ENCODE data around the gene TMOD1. TPM values are rescaled to one million over a fixed set of nuclear protein-coding genes. Genes with fewer than 3 reads are reported as not detected.
"Not testable (repeated sequence)": the region's sequence is repeated elsewhere in the genome, so short reads cannot be mapped to it uniquely, and the experiment has no call there.

TMOD1 gene
- 1 to 10 TPM; 3.9 TPM for total RNA-seq
- 7.8 TPM for polyA plus RNA-seq (ENCODE audit: insufficient read depth, low read depth, low replicate concordance)
- long read RNA-seq, donor 1, partial matches to known transcripts = 76 of 76 reads
- long read RNA-seq, donor 1, other reads (novel, unspliced or antisense) = 0 of 76 reads
- long read RNA-seq, donor 2 = 0 reads

GRCh38 chr9:97501177-97501971 lies at the start of gene TMOD1:
Gene TMOD1 (plus strand): TSS chr9:97501666. CDS start chr9:97524189, 22,523 bp downstream.
- Histone ChIP-seq H3K27me3 (no peaks in the 10 kb centered on the region), H3K4me1 (peaks cover 9% of the 10 kb centered on the region), H3K27ac (peak within 1 kb of the TSS; percentile 31 to 66), H3K9me3 (no peaks in the 10 kb centered on the region), H3K36me3 (ENCODE audit: low read depth, missing control alignments) (no peaks in the 10 kb centered on the region), H3K4me3 (peak within 1 kb of the TSS; percentile 69 to 81)
- DNase-seq = peak; percentile 56
- TF ChIP-seq CTCF (IDR thresholded peaks at IDR 0.05) (peak in 1 of 3 experiments; percentile 13), POLR2A (IDR thresholded peaks at IDR 0.05) (no peak)
- intact Hi-C loops (cut with DNase I; ENCODE audit: low total_unique reads) = loop anchor here (10.0 kb wide), 1 partner anchor 53 kb away; no protein-coding TSS in a partner anchor
- 0 to 1% methylated on average over 10 to 59 of the region's 87 CpGs for WGBS, 2 donors

DNA sequence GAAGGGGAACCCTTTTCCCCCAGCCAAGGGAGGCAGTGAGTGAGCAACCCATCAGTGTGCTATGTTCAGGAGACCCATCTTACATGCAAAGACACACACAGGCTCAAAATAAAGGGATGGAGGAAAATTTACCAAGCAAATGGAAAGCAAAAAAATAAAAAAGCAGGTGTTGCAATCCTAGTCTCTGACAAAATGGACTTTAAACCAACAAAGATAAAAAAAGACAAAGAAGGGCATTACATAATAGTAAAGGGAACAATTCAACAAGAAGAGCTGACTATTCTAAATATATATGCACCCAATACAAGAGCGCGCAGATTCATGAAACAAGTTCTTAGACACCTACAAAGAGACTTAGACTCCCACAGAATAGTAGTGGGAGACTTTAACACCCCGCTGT lies 47.9 kb upstream of the TMOD1 start:
- H3K36me3 ChIP-seq (ENCODE audit: low read depth, missing control alignments); H3K27ac ChIP-seq; H3K4me3 ChIP-seq; intact Hi-C loops (cut with DNase I; ENCODE audit: low total_unique reads); H3K4me1 ChIP-seq; H3K9me3 ChIP-seq; DNase-seq; H3K27me3 ChIP-seq: not testable (repeated sequence)
- WGBS, 2 donors = 98 to 99% methylated on average over 3 of the region's 3 CpGs

GRCh38 chr9:97456841-97457240 lies 44.6 kb upstream of the TMOD1 start:
- H3K9me3 ChIP-seq; H3K27ac ChIP-seq; intact Hi-C loops (cut with DNase I; ENCODE audit: low total_unique reads); DNase-seq; H3K36me3 ChIP-seq (ENCODE audit: low read depth, missing control alignments); H3K4me3 ChIP-seq; H3K27me3 ChIP-seq; H3K4me1 ChIP-seq: not testable (repeated sequence)

GRCh38 chr9:97459326-97459725 lies 42.1 kb upstream of the TMOD1 start:
- DNase-seq = no peak
- Histone ChIP-seq H3K4me3 (no peak overlapping the region), H3K27ac (no peak overlapping the region), H3K4me1 (no peaks in the 10 kb centered on the region), H3K27me3 (no peaks in the 10 kb centered on the region), H3K36me3 (ENCODE audit: low read depth, missing control alignments) (no peaks in the 10 kb centered on the region), H3K9me3 (no peaks in the 10 kb centered on the region)
- TF ChIP-seq POLR2A (IDR thresholded peaks at IDR 0.05) (no peak), CTCF (IDR thresholded peaks at IDR 0.05) (no peak)
- intact Hi-C loops (cut with DNase I; ENCODE audit: low total_unique reads) = no loop called here

DNA sequence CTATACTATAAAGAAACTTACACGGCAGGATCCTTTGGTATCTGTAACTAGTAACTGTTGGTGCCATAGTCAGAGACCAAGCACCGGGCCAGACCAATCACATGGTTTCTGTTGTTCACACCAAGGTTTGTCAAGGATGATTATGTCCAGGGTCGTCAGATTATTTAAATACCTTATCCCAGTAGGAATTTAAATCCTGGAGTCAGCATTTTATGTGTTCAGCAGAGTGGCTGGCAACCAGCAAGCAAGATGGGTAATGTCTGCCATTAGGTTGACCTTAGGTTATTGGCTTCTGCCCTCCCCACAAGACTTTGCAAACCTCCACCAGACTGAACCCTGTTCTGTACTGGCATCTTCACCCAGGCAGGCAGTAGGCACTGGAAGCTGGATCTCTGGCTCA lies 39.3 kb upstream of the TMOD1 start:
- 90 to 94% methylated on average over 3 of the region's 3 CpGs for whole genome bisulfite sequencing, 2 donors
- TF ChIP-seq CTCF (IDR thresholded peaks at IDR 0.05) = no peak
- no peak for TF ChIP-seq POLR2A (IDR thresholded peaks at IDR 0.05)

More for the DNA sequence above, 39.3 kb upstream of the TMOD1 start:
- intact Hi-C loops (cut with DNase I; ENCODE audit: low total_unique reads) = no loop called here
- Histone ChIP-seq H3K4me3 (no peak overlapping the region), H3K36me3 (ENCODE audit: low read depth, missing control alignments) (no peaks in the 10 kb centered on the region), H3K27ac (no peak overlapping the region), H3K9me3 (no peaks in the 10 kb centered on the region), H3K27me3 (no peaks in the 10 kb centered on the region), H3K4me1 (no peaks in the 10 kb centered on the region)
- no peak for DNase-seq

Measured in testis (tissue), 5 donors.